Fibroblast of the aortic adventitia (primary cell): ENCODE data around the gene CYP26A1. TPM values are rescaled to one million over a fixed set of nuclear protein-coding genes. Genes with fewer than 3 reads are reported as not detected.
A peak's percentile ranks its signal among the peaks of the same experiment; 100 is the strongest.

Experiments used
- DNase-seq: peaks from one replicate; pipeline ENCODE4 v3.0.0-alpha.2; 2010; ENCODE audit warnings: low read depth
- H3K4me3 ChIP-seq: 2 replicates; pipeline ENCODE4 v1.5.1; 2011; ENCODE audit warnings: low read depth, mild to moderate bottlenecking, control low read depth, low read length, moderate library complexity
- total RNA-seq: library from RNA; depleted of rRNA; stranded (reverse); fragments of >200 nt; gene quantifications from 2 replicates; pipeline ENCODE4 v1.2.3, GENCODE V29; 2012; ENCODE audit warnings: low replicate concordance
- TF ChIP-seq, protein P1 (sequence below): IDR thresholded peaks from 2 replicates; pipeline ENCODE4 v1.5.1; 2011; ENCODE audit warnings: mild to moderate bottlenecking, low read length, control low read depth, inconsistent platforms; ENCODE audit not compliant: insufficient read depth

Gene CYP26A1
- total RNA-seq, 1 donor = not detected

DNA sequence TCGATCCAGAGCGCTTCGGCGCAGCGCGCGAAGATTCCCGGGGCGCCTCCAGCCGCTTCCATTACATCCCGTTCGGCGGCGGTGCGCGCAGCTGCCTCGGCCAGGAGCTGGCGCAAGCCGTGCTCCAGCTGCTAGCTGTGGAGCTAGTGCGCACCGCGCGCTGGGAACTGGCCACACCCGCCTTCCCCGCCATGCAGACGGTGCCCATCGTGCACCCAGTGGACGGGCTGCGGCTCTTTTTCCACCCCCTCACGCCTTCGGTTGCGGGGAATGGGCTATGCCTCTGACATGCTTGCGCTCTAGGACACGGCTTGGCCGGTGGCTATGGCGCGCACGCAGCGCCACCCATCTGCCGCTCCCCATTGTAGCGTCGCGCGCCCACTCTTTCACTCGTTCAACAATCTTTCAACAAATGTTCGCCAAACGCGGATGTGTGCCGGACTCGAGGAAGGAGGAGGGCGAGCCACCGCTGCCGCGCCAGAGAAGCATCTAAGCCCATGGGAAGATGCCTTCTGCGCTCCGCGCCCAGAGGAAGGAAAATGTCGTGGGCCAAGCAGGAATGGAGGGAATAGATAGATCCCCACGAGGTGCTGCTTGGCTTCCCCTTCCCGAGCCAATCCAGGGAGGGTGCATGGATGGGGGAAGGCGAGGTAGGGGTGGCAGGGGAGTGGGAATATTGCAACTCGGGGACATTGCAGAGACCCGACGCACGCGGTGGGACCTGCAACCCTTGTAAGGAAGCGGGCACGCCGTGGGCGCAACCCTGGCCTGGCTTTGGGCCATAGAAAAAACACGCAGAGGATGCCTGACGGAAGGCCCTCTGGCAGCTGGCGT lies 5.1 kb upstream of the CYP26A1 start:
- TF ChIP-seq, protein P1, sequence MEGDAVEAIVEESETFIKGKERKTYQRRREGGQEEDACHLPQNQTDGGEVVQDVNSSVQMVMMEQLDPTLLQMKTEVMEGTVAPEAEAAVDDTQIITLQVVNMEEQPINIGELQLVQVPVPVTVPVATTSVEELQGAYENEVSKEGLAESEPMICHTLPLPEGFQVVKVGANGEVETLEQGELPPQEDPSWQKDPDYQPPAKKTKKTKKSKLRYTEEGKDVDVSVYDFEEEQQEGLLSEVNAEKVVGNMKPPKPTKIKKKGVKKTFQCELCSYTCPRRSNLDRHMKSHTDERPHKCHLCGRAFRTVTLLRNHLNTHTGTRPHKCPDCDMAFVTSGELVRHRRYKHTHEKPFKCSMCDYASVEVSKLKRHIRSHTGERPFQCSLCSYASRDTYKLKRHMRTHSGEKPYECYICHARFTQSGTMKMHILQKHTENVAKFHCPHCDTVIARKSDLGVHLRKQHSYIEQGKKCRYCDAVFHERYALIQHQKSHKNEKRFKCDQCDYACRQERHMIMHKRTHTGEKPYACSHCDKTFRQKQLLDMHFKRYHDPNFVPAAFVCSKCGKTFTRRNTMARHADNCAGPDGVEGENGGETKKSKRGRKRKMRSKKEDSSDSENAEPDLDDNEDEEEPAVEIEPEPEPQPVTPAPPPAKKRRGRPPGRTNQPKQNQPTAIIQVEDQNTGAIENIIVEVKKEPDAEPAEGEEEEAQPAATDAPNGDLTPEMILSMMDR = no peak
- H3K4me3 ChIP-seq = peak overlapping the region; percentile 22
- DNase-seq = no peak

DNA sequence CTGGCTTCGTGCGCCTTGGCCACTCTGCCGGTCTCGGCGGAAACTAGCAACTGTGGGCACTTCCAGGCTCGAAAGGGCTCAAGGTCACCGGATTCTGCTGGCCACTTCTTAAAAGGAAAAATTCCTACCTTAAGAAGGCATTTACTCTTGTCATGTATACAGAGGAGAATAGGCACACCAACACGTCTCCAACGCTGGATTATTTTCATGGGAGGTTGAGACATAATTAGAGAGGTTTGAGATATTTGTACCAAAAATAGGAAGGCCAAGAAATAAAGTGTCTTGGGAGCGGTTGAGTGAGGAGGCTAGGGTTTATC lies 4.5 kb upstream of the CYP26A1 start:
- H3K4me3 ChIP-seq = no peak overlapping the region
- TF ChIP-seq, protein P1 = no peak
- no peak for DNase-seq

DNA sequence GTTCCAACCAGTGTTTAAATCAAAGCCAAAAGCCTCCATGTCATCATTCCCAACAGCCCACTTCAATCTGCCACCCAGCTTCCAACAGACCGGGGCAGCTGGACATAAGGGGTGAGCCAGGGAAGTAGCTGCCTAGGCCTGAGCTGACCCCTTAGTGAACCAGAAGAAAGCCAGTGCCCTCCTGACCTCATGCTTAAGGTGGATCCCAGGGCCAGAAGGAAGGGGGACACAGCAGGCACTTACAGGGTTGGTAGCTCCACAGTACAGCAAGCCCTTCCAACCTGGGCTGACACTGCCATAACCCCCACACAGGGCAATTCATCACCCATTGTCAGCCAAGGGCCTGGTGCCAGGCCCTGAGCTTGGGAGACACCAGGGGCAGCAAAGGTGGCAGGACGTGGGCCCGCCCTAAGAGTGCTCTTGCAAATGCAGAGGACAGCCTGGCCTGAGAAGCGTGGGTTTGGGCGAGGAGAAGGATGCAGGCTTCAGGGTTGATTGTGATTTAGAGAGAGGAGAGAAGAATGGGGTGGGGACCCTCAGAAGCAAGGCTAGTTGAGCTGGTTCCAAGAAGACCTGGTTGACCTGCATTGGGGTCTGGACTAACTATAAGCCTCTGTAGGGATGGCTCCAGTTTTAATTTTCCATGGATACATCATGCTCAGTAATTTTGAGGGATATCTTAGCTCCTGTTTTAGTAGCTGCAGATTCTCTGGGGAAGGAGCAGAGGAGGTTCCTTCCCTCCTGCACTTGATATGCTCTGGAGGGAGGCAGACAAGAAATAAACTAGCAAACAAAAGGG lies 3.1 kb upstream of the CYP26A1 start:
- DNase-seq = no peak
- TF ChIP-seq, protein P1 = no peak
- no peak overlapping the region for H3K4me3 ChIP-seq

DNA sequence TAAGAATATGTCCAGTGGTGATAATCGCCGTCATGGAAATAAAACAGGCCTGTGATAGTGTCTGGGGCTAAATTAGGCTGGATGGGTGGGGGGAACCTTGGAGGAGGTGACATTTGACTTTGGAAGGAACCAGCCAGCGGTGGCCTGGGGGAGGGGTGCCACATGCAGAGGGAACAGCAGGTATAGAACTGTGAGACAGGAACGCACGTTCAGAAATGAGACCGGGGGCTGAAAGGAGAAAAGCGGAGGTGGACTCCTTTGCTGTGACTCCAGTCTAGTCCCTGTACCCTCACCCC lies 2.6 kb upstream of the CYP26A1 start:
- TF ChIP-seq, protein P1 = no peak
- no peak overlapping the region for H3K4me3 ChIP-seq
- DNase-seq = no peak

DNA sequence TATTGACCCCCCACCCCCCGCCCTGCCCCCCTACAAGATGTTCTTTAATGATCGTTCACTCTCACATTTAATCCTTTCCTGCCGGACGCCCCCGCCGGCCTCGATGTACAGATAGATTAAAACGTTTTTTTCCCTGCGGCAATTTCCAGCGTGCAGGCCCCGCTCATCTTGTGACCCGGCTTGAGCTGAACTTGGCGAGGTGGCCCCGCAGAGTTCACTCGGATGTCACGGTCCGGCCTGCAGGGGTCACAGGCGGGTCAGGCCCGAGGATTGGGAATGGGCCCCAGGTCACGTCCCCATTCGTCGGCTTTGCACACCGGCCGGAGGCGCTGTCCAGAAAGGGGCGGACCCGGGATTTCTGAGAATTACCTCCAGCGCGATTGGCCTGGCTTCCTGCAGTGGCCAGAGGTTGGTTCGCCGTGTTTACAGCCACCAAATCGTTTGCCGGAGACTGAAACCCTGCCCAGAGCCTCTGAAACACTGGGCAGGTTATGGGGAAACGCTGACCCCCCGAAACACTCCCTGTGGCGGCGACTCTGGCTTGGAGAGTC lies 1.9 kb upstream of the CYP26A1 start:
- TF ChIP-seq, protein P1 = no peak
- peak overlapping the region; percentile 22 for H3K4me3 ChIP-seq
- DNase-seq = no peak

DNA sequence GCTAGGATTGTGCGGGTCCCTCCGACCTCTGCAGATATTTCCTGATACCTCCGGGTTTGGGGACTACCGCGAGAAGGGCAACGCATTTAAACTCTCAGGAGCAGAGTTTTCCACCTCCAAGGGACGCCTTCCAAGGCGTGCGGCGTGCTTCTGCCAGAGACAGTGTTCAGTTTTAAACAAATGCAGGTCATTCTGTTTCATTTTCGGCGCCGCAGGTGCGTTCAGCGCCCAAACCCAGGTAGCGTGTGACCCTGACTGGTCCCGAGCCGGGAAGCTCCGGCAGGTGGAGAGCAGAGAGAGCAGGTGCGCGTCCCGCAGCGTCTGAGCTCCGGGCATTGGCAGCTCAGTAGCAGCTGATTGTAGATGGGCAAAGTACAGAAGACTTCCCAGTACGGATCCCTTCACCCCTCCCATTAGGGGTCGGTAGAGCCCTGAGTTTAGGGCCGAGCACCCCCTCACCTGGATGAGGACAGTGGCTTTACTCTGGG lies 1.4 kb upstream of the CYP26A1 start:
- peak overlapping the region; percentile 22 for H3K4me3 ChIP-seq
- TF ChIP-seq, protein P1 = no peak
- DNase-seq = no peak
